ENCODE measurements around the gene CTRB2. TPM values are rescaled to one million over a fixed set of nuclear protein-coding genes. Genes with fewer than 3 reads are reported as not detected.
A peak's percentile ranks its signal among the peaks of the same experiment; 100 is the strongest.
"Not testable (repeated sequence)": the region's sequence is repeated elsewhere in the genome, so short reads cannot be mapped to it uniquely, and the experiment has no call there.

The CTRB2 gene
- total and polyA plus RNA-seq, 2 experiments from 2014 or later, result 0.76 TPM; not detected in 1

GRCh38 chr16:75241412-75241811 lies 34.5 kb upstream of the CTRB2 start:
- no peak overlapping the region for H3K27ac ChIP-seq
- peaks cover 54% of the 10 kb centered on the region for H3K4me1 ChIP-seq (ENCODE audit: low read depth)
- H3K27me3 ChIP-seq, result no peaks in the 10 kb centered on the region
- peaks cover 9% of the 10 kb centered on the region for H3K36me3 ChIP-seq
- H3K4me3 ChIP-seq, result no peak overlapping the region
- DNase-seq (ENCODE audit: low read depth in 1 of 2, low spot score in 1 of 2), result no peak
- no peaks in the 10 kb centered on the region for H3K9me3 ChIP-seq (ENCODE audit: low read depth)
- TF ChIP-seq, protein P1, sequence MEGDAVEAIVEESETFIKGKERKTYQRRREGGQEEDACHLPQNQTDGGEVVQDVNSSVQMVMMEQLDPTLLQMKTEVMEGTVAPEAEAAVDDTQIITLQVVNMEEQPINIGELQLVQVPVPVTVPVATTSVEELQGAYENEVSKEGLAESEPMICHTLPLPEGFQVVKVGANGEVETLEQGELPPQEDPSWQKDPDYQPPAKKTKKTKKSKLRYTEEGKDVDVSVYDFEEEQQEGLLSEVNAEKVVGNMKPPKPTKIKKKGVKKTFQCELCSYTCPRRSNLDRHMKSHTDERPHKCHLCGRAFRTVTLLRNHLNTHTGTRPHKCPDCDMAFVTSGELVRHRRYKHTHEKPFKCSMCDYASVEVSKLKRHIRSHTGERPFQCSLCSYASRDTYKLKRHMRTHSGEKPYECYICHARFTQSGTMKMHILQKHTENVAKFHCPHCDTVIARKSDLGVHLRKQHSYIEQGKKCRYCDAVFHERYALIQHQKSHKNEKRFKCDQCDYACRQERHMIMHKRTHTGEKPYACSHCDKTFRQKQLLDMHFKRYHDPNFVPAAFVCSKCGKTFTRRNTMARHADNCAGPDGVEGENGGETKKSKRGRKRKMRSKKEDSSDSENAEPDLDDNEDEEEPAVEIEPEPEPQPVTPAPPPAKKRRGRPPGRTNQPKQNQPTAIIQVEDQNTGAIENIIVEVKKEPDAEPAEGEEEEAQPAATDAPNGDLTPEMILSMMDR (IDR thresholded peaks at IDR 0.05; ENCODE audit: low read depth, low read length), result no peak

DNA sequence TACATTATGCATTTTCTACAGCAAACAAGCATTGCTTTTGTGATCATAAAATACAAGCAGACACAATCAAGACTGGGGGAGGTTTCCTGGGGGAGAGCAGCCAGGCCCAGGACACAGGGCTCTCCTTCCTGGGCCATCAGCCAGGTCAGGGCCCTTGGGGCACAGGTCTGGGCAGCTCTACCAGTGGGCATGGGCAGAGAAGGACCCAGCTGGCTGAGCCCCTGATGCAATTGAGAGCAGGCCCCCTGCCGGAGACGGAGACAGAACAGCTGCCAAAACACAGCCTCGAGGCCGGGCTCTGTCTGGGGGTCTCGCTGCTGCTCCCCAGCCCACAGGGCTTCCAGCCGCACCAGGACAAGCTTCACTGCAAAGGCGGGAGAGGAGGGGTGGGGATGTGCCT lies 33.7 kb upstream of the CTRB2 start:
- H3K27me3 ChIP-seq; DNase-seq (ENCODE audit: low read depth in 1 of 2, low spot score in 1 of 2); H3K4me3 ChIP-seq; H3K9me3 ChIP-seq (ENCODE audit: low read depth): not testable (repeated sequence)
- Histone ChIP-seq H3K4me1 (ENCODE audit: low read depth) (peaks cover 46% of the 10 kb centered on the region), H3K27ac (peak overlapping the region; percentile 95), H3K36me3 (peaks cover 13% of the 10 kb centered on the region)

GRCh38 chr16:75239542-75240122 lies 32.7 kb upstream of the CTRB2 start:
- no peak for DNase-seq (ENCODE audit: low read depth in 1 of 2, low spot score in 1 of 2)
- H3K4me1 ChIP-seq (ENCODE audit: low read depth), result peaks cover 36% of the 10 kb centered on the region
- H3K4me3 ChIP-seq, result no peak overlapping the region

DNA sequence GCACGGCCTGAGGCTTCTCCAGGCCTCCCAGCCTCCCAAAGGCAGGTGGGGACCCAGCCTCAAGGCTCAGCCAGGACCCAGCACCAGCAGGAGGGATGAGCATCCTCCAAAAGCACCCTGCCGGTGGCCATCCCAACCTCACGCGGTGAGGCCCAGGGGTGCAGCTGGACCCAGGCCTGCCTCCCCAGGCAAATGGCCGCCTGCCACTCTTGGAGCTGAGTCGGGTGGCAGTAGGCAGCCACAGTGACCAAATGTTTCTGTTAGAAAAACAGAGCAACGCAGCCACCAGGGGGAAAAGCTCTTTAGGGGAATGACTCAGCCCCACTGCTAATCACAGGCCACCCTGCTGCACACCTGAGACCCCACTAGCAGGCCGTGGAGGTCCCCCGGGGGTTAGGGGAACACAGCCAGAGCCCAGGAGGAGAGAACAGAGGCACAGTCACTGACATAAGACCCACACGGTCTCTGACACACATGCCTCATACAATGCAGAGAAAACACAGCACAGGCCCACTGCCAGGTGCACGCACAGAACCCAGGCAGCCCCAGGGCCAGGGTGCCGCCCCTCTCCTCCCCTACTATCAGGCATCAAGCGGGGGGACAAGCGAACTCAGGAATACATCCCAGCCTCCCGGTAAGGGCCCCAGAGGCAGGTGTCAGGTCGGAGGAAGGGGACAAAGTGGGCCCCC lies 32.0 kb upstream of the CTRB2 start:
- H3K9me3 ChIP-seq (ENCODE audit: low read depth), result no peaks in the 10 kb centered on the region
- peaks cover 28% of the 10 kb centered on the region for H3K36me3 ChIP-seq
- no peak for DNase-seq (ENCODE audit: low read depth in 1 of 2, low spot score in 1 of 2)
- H3K4me1 ChIP-seq (ENCODE audit: low read depth), result peaks cover 30% of the 10 kb centered on the region
- H3K27me3 ChIP-seq, result no peaks in the 10 kb centered on the region
- peak overlapping the region; percentile 95 for H3K27ac ChIP-seq
- TF ChIP-seq, protein P1 (IDR thresholded peaks at IDR 0.05; ENCODE audit: low read depth, low read length), result peak; percentile 13
- H3K4me3 ChIP-seq, result no peak overlapping the region

More at GRCh38 chr16:75239542-75240122, 32.7 kb upstream of the CTRB2 start:
- H3K27ac ChIP-seq, result peak overlapping the region; percentile 95
- H3K27me3 ChIP-seq, result no peaks in the 10 kb centered on the region
- H3K36me3 ChIP-seq, result peaks cover 23% of the 10 kb centered on the region
- TF ChIP-seq, protein P1 (IDR thresholded peaks at IDR 0.05; ENCODE audit: low read depth, low read length), result no peak
- H3K9me3 ChIP-seq (ENCODE audit: low read depth), result no peaks in the 10 kb centered on the region

DNA sequence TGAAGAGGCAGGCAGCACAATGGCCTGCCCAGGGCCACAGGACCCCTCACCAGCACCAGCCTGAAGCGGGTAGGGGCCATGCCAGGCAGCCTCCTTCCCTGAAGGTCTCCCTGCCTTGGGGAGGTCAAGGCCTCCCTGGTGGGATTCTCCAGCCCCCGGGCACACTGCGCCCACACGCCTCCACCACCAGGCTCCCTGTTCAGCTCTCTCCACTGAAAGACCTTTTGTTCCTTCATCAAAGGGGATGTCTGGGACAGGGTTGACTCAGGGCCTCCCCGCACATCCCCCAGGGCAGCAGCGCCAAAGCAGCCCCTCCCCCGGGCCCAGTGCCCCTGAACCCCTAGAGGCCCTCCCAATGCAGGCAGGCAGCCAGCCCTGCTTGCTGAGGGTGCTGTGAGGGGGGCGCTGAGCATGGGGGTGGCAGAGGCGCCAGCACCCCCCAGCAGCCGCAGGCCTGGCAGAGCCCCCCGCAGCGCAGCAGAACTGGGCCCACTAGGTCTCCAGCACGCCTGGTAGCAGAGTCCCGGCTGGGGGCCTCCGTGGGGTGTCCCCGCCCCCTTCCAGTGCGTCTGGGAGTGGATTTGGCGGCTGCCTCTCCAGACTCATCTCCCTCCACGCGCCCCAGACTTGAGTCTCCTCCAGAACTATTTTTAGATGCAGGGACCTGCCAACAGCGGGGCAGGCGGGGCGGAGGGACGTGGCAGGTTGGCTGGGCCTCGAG lies 31.3 kb upstream of the CTRB2 start:
- Histone ChIP-seq H3K4me1 (ENCODE audit: low read depth) (peaks cover 23% of the 10 kb centered on the region), H3K9me3 (ENCODE audit: low read depth) (no peaks in the 10 kb centered on the region), H3K36me3 (peaks cover 28% of the 10 kb centered on the region), H3K27me3 (no peaks in the 10 kb centered on the region), H3K27ac (peak overlapping the region; percentile 95), H3K4me3 (peak overlapping the region; percentile 1)
- TF ChIP-seq, protein P1 (IDR thresholded peaks at IDR 0.05; ENCODE audit: low read depth, low read length), result no peak
- DNase-seq (ENCODE audit: low read depth in 1 of 2, low spot score in 1 of 2), result peak; percentile 90 to 92
